HG03139 (cell line): ENCODE results near the gene DNAJC3.
"Not testable (repeated sequence)": the region's sequence is repeated elsewhere in the genome, so short reads cannot be mapped to it uniquely, and the experiment has no call there.

Experiments
- ATAC-seq: cut with Tn5 transposase; IDR thresholded peaks from one replicate; pipeline ENCODE4 v1.9.1; 2021; ENCODE audit not compliant: unreplicated experiment

The DNAJC3 gene

GRCh38 chr13:95712846-95713245, 35.9 kb downstream of the DNAJC3 start:
- not testable (repeated sequence) for ATAC-seq

DNA sequence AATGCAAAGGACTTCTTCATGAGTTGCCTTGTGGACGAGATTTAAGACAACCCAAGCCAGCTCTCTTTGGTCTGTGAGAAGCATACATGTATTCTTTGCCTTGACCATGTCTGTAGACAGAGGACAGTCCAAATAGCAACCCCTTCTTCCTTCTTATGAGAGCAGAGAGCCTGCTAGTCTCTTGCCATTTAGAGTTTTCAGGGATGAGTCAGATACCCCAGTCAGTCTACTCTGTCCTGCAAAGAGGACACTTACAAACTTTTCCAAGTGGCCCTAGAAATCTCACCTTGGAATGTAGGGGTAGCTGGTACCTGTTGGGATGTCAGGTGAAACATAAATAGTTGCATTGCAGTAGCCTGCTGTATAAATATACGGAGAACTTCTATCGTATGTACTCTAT, 36.7 kb downstream of the DNAJC3 start:
- no peak for ATAC-seq

GRCh38 chr13:95714142-95714832, 37.3 kb downstream of the DNAJC3 start:
- ATAC-seq = no peak

DNA sequence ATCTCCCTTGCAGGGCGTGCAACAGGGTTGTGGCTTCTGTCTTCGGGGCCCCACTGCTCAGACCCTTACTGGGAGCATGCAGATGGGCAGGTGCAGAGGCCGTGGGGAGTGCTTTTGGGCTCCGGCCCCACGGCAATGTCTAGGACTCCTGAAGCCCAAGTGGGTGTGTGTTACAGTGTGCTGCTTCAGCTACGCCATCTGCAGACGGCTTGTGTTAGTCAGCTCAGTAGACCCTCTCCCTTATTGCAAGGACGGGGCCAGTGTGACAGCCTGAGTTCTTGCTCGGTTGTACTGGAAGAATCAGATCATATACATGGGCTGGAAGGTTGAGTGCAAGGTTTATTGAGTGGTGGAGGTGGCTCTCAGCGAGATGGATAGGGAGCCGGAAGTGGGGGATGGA, 39.3 kb downstream of the DNAJC3 start:
- ATAC-seq = no peak

GRCh38 chr13:95722241-95722640, 45.3 kb downstream of the DNAJC3 start:
- ATAC-seq = no peak

DNA sequence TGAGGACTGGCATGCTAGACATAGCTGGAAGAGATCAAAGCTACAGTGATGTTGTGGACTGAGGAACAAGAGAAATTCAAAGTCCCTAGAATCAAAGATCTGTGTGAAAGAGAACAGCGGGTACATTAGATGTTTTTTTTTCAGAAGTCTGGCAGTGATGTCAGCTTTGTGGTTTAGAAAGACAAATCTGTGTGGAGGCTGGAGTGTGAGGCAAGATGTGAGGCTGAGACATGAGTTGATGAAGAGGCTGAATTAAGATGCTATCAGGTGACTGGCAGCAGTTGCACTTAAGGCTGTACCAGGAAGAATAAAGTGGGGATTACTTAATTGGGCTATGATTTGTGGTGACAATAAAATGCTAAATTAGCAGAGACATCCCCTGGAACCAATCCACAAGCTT, 46.5 kb downstream of the DNAJC3 start:
- ATAC-seq = no peak

GRCh38 chr13:95724252-95724651, 47.3 kb downstream of the DNAJC3 start:
- no peak for ATAC-seq

- no peak for ATAC-seq
These were observed 49.9 kb downstream of the DNAJC3 start for GRCh38 chr13:95726876-95727275.

- no peak for ATAC-seq
These were observed 52.0 kb downstream of the DNAJC3 start for GRCh38 chr13:95728957-95729356.

GRCh38 chr13:95734124-95734523, 57.2 kb downstream of the DNAJC3 start:
- ATAC-seq = no peak

DNA sequence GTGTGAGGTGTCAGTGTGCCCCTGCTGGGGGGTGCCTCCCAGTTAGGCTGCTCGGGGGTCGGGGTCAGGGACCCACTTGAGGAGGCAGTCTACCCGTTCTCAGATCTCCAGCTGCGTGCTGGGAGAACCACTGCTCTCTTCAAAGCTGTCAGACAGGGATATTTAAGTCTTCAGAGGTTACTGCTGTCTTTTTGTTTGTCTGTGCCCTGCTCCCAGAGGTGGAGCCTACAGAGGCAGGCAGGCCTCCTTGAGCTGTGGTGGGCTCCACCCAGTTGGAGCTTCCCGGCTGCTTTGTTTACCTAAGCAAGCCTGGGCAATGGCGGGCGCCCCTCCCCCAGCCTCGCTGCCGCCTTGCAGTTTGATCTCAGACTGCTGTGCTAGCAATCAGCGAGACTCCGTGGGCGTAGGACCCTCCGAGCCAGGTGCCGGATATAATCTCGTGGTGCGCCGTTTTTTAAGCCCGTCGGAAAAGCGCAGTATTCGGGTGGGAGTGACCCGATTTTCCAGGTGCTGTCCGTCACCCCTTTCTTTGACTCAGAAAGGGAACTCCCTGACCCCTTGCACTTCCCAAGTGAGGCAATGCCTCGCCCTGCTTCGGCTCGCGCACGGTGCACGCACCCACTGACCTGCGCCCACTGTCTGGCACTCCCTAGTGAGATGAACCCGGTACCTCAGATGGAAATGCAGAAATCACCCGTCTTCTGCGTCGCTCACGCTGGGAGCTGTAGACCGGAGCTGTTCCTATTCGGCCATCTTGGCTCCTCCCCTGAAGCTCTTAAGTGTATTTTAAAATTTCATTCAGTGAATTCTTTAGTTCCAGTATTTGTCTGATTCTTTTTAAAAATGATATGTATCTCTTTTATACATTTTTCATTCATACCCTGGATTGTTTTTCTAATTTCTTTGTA, 63.4 kb downstream of the DNAJC3 start:
- not testable (repeated sequence) for ATAC-seq

DNA sequence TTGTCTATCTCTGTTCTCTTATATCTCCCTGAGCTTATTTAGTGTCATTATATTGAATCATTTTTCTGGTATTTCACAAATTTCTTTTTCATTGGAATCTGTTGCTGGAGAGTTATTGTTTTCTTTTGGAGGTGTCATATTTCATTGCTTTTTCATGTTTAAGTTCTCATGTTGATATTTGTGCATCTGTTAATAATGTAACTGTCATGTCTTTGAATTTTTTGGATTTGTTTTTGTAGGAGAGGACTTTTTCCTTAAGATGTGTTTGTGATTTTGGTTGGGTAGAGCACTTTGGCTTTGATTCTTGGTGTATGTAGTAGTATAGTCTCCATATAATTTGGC, 64.0 kb downstream of the DNAJC3 start:
- ATAC-seq = no peak

GRCh38 chr13:95741584-95742563, 64.9 kb downstream of the DNAJC3 start:
- ATAC-seq = no peak

GRCh38 chr13:95743192-95743591, 66.3 kb downstream of the DNAJC3 start:
- ATAC-seq = no peak

- no peak for ATAC-seq
These were observed 68.3 kb downstream of the DNAJC3 start for GRCh38 chr13:95745289-95745688.

- ATAC-seq = no peak
These were observed 68.8 kb downstream of the DNAJC3 start for GRCh38 chr13:95745752-95746151.

GRCh38 chr13:95749545-95749944, 72.6 kb downstream of the DNAJC3 start:
- no peak for ATAC-seq

DNA sequence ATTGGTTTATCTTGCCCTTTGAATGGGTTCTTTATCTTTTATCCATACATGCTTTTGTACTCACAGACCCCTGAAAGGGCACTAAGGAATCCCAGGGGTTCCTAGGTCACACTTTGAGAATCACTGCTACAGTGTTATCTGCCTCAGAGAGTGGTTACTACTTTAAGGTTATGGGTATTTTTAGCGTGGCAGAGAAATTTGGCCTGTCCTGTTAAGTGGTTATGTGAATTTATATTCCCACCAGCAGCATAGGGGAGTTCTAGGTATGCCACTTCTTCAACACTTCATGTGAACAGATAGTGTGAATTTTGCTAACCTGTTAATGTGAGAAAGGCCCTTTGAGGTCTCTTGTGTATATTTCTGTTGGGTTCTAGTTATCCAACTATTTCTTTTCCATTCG, 75.7 kb downstream of the DNAJC3 start:
- ATAC-seq = no peak

GRCh38 chr13:95754069-95754468, 77.1 kb downstream of the DNAJC3 start:
- ATAC-seq = no peak

GRCh38 chr13:95756072-95756471, 79.1 kb downstream of the DNAJC3 start:
- ATAC-seq = no peak

DNA sequence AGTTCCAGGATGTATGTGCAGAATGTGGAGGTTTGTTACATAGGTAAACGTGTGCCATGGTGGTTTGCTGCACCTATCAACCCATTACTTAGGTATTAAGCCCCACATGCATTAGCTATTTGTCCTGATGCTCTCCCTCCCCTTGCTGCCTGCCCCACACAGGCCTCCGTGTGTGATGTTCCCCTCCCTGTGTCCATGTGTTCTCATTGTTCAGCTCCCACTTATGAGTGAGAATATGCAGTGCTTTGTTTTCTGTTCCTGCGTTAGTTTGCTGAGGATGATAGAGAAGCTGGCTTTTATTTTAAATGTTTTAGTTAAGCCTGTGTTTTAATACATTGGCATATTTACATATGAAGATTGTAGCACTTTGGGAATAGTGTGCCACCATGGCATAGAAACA, 85.7 kb downstream of the DNAJC3 start:
- ATAC-seq = not testable (repeated sequence)
